ENCODE measurements around the gene HIVEP3.

HIVEP3 gene

DNA sequence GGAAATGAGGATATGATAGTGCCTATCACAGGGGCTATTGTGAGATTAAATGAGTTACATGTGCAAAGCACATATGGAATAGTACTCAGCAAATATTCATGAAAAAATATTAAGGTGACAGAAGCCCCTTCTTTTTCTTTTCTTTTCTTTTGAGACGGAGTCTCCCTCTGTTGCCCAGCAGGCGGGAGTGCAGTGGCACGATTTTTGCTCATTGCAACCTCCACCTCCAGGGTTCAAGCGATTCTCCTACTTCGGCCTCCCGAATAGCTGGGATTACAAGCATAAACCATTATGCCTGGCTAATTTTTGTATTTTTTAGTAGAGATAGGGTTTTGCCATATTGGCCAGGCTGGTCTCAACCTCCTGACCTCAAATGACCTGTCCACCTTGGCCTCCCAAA lies 139.4 kb downstream of the HIVEP3 start:
- DNase-seq, result no peak

GRCh38 chr1:41777695-41778094 lies 141.0 kb downstream of the HIVEP3 start:
- no peak for DNase-seq

- no peak for DNase-seq
These were observed 141.8 kb downstream of the HIVEP3 start for GRCh38 chr1:41776891-41777441.

- no peak for DNase-seq
These were observed 142.7 kb downstream of the HIVEP3 start for GRCh38 chr1:41775956-41776585.

DNA sequence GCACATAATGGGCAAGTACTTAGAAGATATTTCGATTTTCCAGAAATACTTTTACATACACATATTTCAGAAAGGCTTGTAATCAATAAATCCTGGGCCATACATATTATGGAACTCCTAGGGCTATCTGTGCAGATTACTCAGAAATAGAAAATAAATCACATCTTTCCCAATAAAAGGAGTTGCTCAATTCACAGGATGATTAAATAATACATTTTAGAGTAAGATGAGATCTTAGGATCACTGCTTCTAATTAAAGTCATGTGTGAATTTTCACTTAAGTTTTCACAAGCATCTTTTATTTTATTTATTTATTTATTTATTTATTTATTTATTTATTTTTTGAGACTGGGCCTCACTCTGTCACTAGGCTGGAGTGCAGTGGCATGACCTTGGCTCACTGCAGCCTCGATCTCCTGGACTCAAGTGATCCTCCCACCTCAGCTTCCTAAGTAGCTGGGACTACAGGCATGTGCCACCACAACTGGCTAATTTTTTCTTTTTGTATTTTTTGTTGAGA lies 144.2 kb downstream of the HIVEP3 start:
- no peak for DNase-seq

GRCh38 chr1:41773842-41774241 lies 144.9 kb downstream of the HIVEP3 start:
- DNase-seq, result no peak

DNA sequence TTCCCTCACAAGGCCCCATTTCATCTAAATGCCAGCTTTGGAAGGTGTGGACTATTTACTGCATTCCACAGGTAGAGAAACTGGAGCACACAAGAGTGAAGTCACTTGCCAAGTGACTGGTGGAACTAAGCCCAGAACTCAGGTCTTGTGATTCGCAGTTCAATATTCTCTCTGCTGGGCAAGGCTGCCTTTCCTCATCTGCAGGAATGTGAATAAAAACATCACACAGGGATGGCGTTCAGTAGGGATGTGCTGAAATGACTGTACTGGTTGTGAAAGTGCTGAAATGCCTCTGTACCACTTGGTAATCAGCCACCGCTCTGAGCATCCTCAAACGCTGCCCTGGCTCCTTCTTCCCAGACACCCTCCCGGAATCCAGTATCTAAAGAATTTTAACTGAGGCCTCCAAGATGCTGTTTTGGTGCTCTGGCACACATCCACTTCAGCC lies 145.6 kb downstream of the HIVEP3 start:
- no peak for DNase-seq

DNA sequence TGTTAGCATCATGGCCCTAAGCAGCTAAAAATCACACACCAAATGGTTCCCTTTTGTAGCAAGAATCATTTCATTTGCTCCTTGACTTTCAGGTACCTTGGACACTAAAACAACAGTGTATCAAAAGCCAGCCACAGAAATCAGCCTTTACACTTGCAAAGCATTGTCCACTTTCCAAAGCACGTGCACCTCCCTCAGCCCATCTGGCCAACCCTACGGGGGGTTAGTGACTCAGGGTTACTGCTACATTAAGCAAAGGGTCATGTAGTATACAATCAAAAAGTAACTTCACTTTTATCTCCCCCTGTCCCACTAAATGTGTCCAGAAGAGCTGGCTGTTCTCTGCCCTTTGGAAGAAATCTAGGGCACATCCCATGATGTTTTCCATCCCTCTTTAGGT lies 149.7 kb downstream of the HIVEP3 start:
- no peak for DNase-seq

DNA sequence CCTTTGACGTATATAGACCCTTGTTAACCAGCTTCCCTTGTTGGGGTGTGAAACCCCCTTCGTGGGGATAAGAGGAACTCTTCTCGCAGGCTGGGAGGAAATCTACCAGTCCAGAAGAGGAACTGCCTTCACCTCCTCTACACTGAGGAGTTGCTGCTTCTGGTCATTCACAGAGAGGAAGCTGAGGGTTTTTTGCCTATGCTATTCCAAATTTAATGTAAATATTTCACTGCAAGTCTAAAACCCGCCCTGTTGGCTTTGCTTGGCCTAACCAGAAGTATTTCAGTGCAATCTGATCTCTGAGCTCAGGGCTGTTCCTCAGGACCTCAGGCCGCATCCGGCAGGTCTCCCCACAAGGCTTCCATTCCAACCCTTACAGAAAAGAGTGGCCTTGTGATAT lies 150.1 kb downstream of the HIVEP3 start:
- no peak for DNase-seq

- no peak for DNase-seq
These were observed 150.9 kb downstream of the HIVEP3 start for GRCh38 chr1:41767534-41768525.

DNA sequence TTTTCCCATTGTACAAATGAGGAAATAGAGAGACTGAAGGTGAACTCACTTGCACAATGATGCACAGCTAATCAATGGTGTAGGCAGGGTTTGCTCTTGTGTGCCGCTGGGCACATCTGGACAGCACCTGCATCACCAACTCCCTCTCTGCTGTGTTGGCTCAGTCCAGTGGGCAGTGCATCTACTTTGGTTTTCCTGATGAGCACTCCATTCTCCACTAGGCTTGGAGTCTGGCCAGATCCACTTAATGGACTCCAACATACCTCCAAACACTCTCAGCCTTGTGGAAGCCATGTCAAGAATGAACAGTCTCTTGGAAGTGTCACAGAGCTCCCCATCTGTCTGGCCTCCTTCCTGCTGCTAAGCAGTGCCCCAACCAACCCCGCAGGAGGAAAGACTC lies 152.2 kb downstream of the HIVEP3 start:
- DNase-seq, result no peak

- no peak for DNase-seq
These were observed 152.7 kb downstream of the HIVEP3 start for GRCh38 chr1:41766041-41766440.

- DNase-seq, result no peak
These were observed 153.6 kb downstream of the HIVEP3 start for GRCh38 chr1:41765152-41765551.

- DNase-seq, result no peak
These were observed 154.1 kb downstream of the HIVEP3 start for GRCh38 chr1:41764656-41765055.

GRCh38 chr1:41762777-41763176 lies 155.9 kb downstream of the HIVEP3 start:
- no peak for DNase-seq

- no peak for DNase-seq
These were observed 156.5 kb downstream of the HIVEP3 start for GRCh38 chr1:41762251-41762650.

- DNase-seq, result no peak
These were observed 159.7 kb downstream of the HIVEP3 start for GRCh38 chr1:41758904-41759548.

DNA sequence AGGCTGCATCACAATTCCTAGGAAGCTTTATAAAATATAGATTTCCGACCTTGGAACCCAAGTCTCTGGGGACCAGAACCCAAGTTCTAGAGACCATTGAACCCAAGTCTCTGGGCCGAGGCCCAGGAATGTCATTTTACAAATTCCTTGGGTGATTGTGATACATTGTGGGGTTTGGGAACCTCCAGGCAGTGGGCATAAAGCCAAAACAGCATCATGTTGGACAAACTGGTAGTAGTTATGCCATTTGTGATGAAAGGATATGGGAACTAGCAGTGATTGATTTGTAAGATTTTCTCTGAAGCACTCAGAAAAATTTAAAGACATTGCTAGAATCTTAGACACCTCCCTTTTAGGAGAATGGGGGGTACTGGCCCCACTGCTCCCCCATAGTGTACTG lies 160.2 kb downstream of the HIVEP3 start:
- no peak for DNase-seq

- no peak for DNase-seq
These were observed 164.2 kb downstream of the HIVEP3 start for GRCh38 chr1:41754540-41754939.

DNA sequence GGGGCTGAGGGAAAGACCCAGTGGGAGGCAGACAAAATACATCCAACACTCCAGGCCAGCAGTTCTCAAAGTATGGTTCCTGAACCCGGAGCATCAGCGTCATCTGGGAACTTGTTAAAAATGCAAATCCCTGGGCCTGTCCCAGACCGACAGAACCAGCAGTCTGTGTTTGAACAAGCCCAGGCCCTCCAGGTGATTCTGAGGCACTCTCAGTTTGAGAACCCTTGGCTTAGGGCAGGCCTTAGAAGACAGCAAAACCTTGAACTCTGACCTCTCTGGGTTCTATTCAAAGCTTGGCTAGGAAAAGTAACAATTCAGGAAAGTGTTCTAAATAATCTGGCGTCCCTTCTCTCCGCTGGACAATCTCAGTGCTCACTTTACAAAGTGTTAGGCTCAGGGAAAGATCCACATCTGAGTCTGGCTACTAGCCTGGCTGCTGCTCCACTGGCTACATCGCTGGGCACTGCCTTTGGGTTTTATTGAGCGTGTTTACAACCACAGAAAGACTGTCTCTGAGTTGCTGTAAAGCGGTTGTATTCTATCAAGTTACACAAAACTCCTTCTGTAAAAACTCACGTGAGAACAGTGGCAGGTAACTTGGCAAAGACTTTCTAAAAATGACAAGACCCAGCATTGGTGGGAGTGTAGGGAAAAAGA lies 166.1 kb downstream of the HIVEP3 start:
- no peak for DNase-seq

DNA sequence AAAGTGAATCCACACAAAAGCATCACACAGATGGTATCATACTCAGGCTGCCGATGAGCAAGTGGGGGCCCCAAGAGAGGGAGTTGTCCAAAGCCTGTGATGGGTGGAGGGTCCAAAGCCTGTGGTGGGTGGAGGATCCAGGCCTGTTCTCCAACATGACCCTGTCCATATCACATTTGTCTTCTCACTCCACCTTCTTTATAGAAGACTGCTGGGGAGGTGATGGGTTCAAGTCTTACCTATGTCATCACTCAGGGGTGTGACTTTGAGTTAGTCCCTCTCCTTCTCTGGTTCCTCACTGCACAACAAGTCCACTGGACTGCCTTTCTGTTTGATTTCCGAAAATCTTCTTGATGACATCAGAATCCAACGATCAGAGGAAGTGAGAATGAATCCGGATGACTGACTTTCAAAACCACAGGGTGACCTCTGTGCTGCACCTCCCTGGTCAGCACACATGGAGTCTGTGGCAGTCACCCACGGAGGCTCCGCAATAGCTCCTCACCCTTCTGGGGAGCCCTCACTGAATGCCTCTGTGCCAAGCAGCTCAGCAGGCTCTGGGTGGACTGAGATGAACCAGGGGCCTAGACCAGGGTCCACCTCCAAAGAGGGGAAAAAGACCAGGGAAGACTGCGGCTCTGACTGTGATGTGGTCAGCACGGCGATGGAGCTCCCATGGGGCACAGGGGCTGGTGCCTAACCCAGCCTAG lies 166.8 kb downstream of the HIVEP3 start:
- DNase-seq, result no peak

All from SIG-M5 (cell line).